BE2C (cell line): Measurements from ENCODE around the gene PCDHGC3.
A peak's percentile ranks its signal among the peaks of the same experiment; 100 is the strongest.

ENCODE experiments used
- DNase-seq: peaks from one replicate; pipeline ENCODE4 v3.0.0-alpha.2; 2020
- H3K27me3 ChIP-seq: fragments of 250-450 bp; sonication (Bioruptor Pico); 2 replicates; pipeline ENCODE4 v1.5.1; 2020; ENCODE audit warnings: mild to moderate bottlenecking
- H3K36me3 ChIP-seq: fragments of 250-450 bp; sonication (Bioruptor Pico); 2 replicates; pipeline ENCODE4 v1.5.1; 2020; ENCODE audit warnings: mild to moderate bottlenecking
- H3K4me1 ChIP-seq: fragments of 250-450 bp; sonication (Bioruptor Pico); 2 replicates; pipeline ENCODE4 v1.5.1; 2020
- H3K4me3 ChIP-seq: 2 replicates; pipeline ENCODE4 v1.5.1; 2011; ENCODE audit warnings: low read depth, low read length
- H3K9me3 ChIP-seq: fragments of 250-450 bp; sonication (Bioruptor Pico); 2 replicates; pipeline ENCODE4 v1.5.1; 2020
- CTCF ChIP-seq: IDR thresholded peaks from 2 replicates; pipeline ENCODE4 v1.5.1; 2012; ENCODE audit warnings: mild to moderate bottlenecking, low read depth, low read length

Gene PCDHGC3

GRCh38 chr5:141476132-141476911, 556 bp downstream of the PCDHGC3 start:
- peaks cover 4% of the 10 kb centered on the region; the same call in 1 of the 2 replicates for H3K36me3 ChIP-seq
- TF ChIP-seq CTCF, result no peak
- H3K27me3 ChIP-seq, result no peaks in the 10 kb centered on the region
- no peaks in the 10 kb centered on the region for H3K9me3 ChIP-seq
- peak; percentile 50 for DNase-seq
- peaks cover 5% of the 10 kb centered on the region for H3K4me1 ChIP-seq
- peak overlapping the region; percentile 95 for H3K4me3 ChIP-seq

GRCh38 chr5:141477044-141477575, 1.3 kb downstream of the PCDHGC3 start:
- peaks cover 5% of the 10 kb centered on the region; the same call in 1 of the 2 replicates for H3K36me3 ChIP-seq
- TF ChIP-seq CTCF, result no peak
- H3K9me3 ChIP-seq, result no peaks in the 10 kb centered on the region
- peaks cover 5% of the 10 kb centered on the region for H3K4me1 ChIP-seq
- H3K27me3 ChIP-seq, result no peaks in the 10 kb centered on the region
- peak overlapping the region; percentile 95 for H3K4me3 ChIP-seq
- DNase-seq, result no peak

GRCh38 chr5:141477815-141478214, 2.0 kb downstream of the PCDHGC3 start:
- H3K4me3 ChIP-seq, result peak overlapping the region; percentile 95
- no peak for DNase-seq
- H3K9me3 ChIP-seq, result no peaks in the 10 kb centered on the region
- peaks cover 5% of the 10 kb centered on the region; the same call in 1 of the 2 replicates for H3K36me3 ChIP-seq
- H3K4me1 ChIP-seq, result peaks cover 5% of the 10 kb centered on the region
- no peak for TF ChIP-seq CTCF
- H3K27me3 ChIP-seq, result no peaks in the 10 kb centered on the region

- Histone ChIP-seq H3K27me3 (no peaks in the 10 kb centered on the region), H3K4me3 (peak overlapping the region; percentile 95), H3K9me3 (no peaks in the 10 kb centered on the region), H3K4me1 (peaks cover 5% of the 10 kb centered on the region), H3K36me3 (peaks cover 5% of the 10 kb centered on the region; the same call in 1 of the 2 replicates)
- no peak for DNase-seq
- peak; percentile 19 for TF ChIP-seq CTCF
Observed at GRCh38 chr5:141478321-141478945, 2.7 kb downstream of the PCDHGC3 start.

GRCh38 chr5:141479776-141480175, 4.0 kb downstream of the PCDHGC3 start:
- Histone ChIP-seq H3K27me3 (no peaks in the 10 kb centered on the region), H3K4me3 (no peak overlapping the region), H3K36me3 (peaks cover 5% of the 10 kb centered on the region; the same call in 1 of the 2 replicates), H3K9me3 (no peaks in the 10 kb centered on the region), H3K4me1 (peaks cover 5% of the 10 kb centered on the region)
- TF ChIP-seq CTCF, result no peak
- DNase-seq, result no peak
